Fibroblast of lung (primary cell): Measurements from ENCODE around the gene OR56A1. TPM values are rescaled to one million over a fixed set of nuclear protein-coding genes. Genes with fewer than 3 reads are reported as not detected.

Experiments used
- DNase-seq, 2 donors: peaks; one replicate each; pipeline versions ENCODE4 v3.0.0 to v3.0.0-alpha.2; 2010; ENCODE audit warnings: low read depth in 2 of 2
- H2AFZ ChIP-seq: 2 replicates; pipeline ENCODE4 v1.5.1; 2012; ENCODE audit warnings: low read length, control low read depth, inconsistent platforms
- H3K27ac ChIP-seq: 2 replicates; pipeline ENCODE4 v1.5.1; 2011; ENCODE audit warnings: low read length, control low read depth; ENCODE audit not compliant: insufficient read depth
- H3K27me3 ChIP-seq: 2 replicates; pipeline ENCODE4 v1.5.1; 2011; ENCODE audit warnings: mild to moderate bottlenecking, low read length; ENCODE audit not compliant: control insufficient read depth, insufficient read depth
- H3K36me3 ChIP-seq: 2 replicates; pipeline ENCODE4 v1.5.1; 2011; ENCODE audit warnings: low read length; ENCODE audit not compliant: control insufficient read depth, insufficient read depth
- H3K4me1 ChIP-seq: 2 replicates; pipeline ENCODE4 v1.5.1; 2011; ENCODE audit warnings: low read length; ENCODE audit not compliant: control insufficient read depth, insufficient read depth; ENCODE audit errors: extremely low read depth
- H3K4me2 ChIP-seq: 2 replicates; pipeline ENCODE4 v1.5.1; 2011; ENCODE audit warnings: low read length, control low read depth; ENCODE audit not compliant: insufficient read depth; ENCODE audit errors: extremely low read depth
- H3K4me3 ChIP-seq, 4 experiments: fragments of 200-600 bp in 1 of 4; sonication (generic) in 1 of 4; replicated peaks in 1 of 4; 2 replicates each; pipeline ENCODE4 v1.5.1; 2011 to 2016; ENCODE audit warnings: low read length in 4 of 4, low read depth in 3 of 4, mild to moderate bottlenecking in 3 of 4, control low read depth in 2 of 4, inconsistent platforms in 1 of 4, mixed read lengths in 1 of 4; ENCODE audit not compliant: insufficient read depth in 1 of 4; ENCODE audit errors: control extremely low read depth in 1 of 4
- H3K79me2 ChIP-seq: 2 replicates; pipeline ENCODE4 v1.5.1; 2012; ENCODE audit warnings: mild to moderate bottlenecking, low read length, inconsistent platforms; ENCODE audit not compliant: control insufficient read depth, insufficient read depth
- H3K9ac ChIP-seq: 2 replicates; pipeline ENCODE4 v1.5.1; 2011; ENCODE audit warnings: mild to moderate bottlenecking, low read length, control low read depth; ENCODE audit not compliant: insufficient read depth
- H3K9me3 ChIP-seq: 2 replicates; pipeline ENCODE4 v1.5.1; 2012; ENCODE audit warnings: low read depth, low read length; ENCODE audit not compliant: control insufficient read depth, insufficient read depth
- H4K20me1 ChIP-seq: 2 replicates; pipeline ENCODE4 v1.5.1; 2011; ENCODE audit warnings: low read length; ENCODE audit not compliant: control insufficient read depth, insufficient read depth; ENCODE audit errors: extremely low read depth
- CTCF ChIP-seq, 2 donors: IDR thresholded peaks in 1 of 2; conservative IDR thresholded peaks in 1 of 2; 1 replicate in 1 of 2; 2 replicates in 1 of 2; pipeline ENCODE4 v1.5.1; 2011 to 2012; ENCODE audit warnings: low read length in 2 of 2, control low read depth in 1 of 2, inconsistent platforms in 1 of 2, low read depth in 1 of 2, mild to moderate bottlenecking in 1 of 2
- EZH2 ChIP-seq: IDR thresholded peaks from 2 replicates; pipeline ENCODE4 v1.5.1; 2012; ENCODE audit warnings: low read length, control low read depth, mild to moderate bottlenecking; ENCODE audit errors: missing control alignments
- polyA plus RNA-seq, 2 donors: library from polyadenylated mRNA; depleted of rRNA in 1 of 2; stranded (reverse) in 1 of 2; unstranded in 1 of 2; fragments of >200 nt; gene quantifications; 2 replicates each; pipeline ENCODE4 v1.2.1, GENCODE V29; 2011 to 2012; ENCODE audit warnings: missing spikeins in 1 of 2
- total RNA-seq: library from RNA; depleted of rRNA; stranded (reverse); fragments of >200 nt; gene quantifications from 2 replicates; pipeline ENCODE4 v1.2.1, GENCODE V29; 2014

OR56A1 gene
- total and polyA plus RNA-seq, 2 donors (not counting 1 experiment from before 2014, with no cell fraction given): not detected

GRCh38 chr11:5973530-5973929 is 57.0 kb downstream of the OR56A1 start:
- H4K20me1 ChIP-seq: no peaks in the 10 kb centered on the region
- H3K4me1 ChIP-seq: no peaks in the 10 kb centered on the region
- H3K4me3 ChIP-seq: no peak overlapping the region
- no peaks in the 10 kb centered on the region for H3K36me3 ChIP-seq
- no peaks in the 10 kb centered on the region for H3K79me2 ChIP-seq
- no peak overlapping the region for H2AFZ ChIP-seq
- TF ChIP-seq EZH2: no peak
- TF ChIP-seq CTCF (conservative IDR thresholded peaks at IDR 0.05 in 1 of 2, IDR thresholded peaks at IDR 0.05 in 1 of 2; ENCODE audit: low read depth in 1 of 2, low read length in 2 of 2): no peak
- no peak overlapping the region for H3K27ac ChIP-seq
- H3K9me3 ChIP-seq: no peaks in the 10 kb centered on the region
- H3K4me2 ChIP-seq: no peak overlapping the region
- H3K27me3 ChIP-seq: no peaks in the 10 kb centered on the region
- no peak overlapping the region for H3K9ac ChIP-seq
- no peak for DNase-seq

Other genes with a start within 250 kb of the OR56A1 start
- gene OR52N5, start 247.4 kb downstream of the OR56A1 start, total RNA-seq: not detected in 2 replicates
- gene OR52N5, start 247.4 kb downstream of the OR56A1 start, polyA plus RNA-seq: not detected in 2 replicates
- not detected in 2 replicates for gene OR52N1, start 239.5 kb downstream of the OR56A1 start, total RNA-seq
- gene OR52N1, start 239.5 kb downstream of the OR56A1 start, polyA plus RNA-seq: not detected in 2 replicates
- not detected in 2 replicates for gene OR52N2, start 221.8 kb downstream of the OR56A1 start, total RNA-seq
- not detected in 2 replicates for gene OR52N2, start 221.8 kb downstream of the OR56A1 start, polyA plus RNA-seq
- under 0.01 TPM in 1 of 2 replicates, not detected in the other for gene OR52E6, start 188.9 kb downstream of the OR56A1 start, total RNA-seq
- not detected in 2 replicates for gene OR52E6, start 188.9 kb downstream of the OR56A1 start, polyA plus RNA-seq
- gene OR52E8, start 173.1 kb downstream of the OR56A1 start, total RNA-seq: not detected in 2 replicates
- not detected in 2 replicates for gene OR52E8, start 173.1 kb downstream of the OR56A1 start, polyA plus RNA-seq
- gene OR52E4, start 150.1 kb downstream of the OR56A1 start, total RNA-seq: not detected in 2 replicates
- gene OR52E4, start 150.1 kb downstream of the OR56A1 start, polyA plus RNA-seq: not detected in 2 replicates
- not detected in 2 replicates for gene OR52E5, start 137.6 kb downstream of the OR56A1 start, total RNA-seq
- not detected in 2 replicates for gene OR52E5, start 137.6 kb downstream of the OR56A1 start, polyA plus RNA-seq
- not detected in 2 replicates for gene OR56A3, start 88.5 kb downstream of the OR56A1 start, total RNA-seq
- gene OR56A3, start 88.5 kb downstream of the OR56A1 start, polyA plus RNA-seq: not detected in 2 replicates
- not detected in 2 replicates for gene OR56A5, start 62.3 kb downstream of the OR56A1 start, total RNA-seq
- gene OR56A5, start 62.3 kb downstream of the OR56A1 start, polyA plus RNA-seq: not detected in 2 replicates
- not detected in 2 replicates for gene OR52L1, start 43.8 kb downstream of the OR56A1 start, total RNA-seq
- not detected in 2 replicates for gene OR52L1, start 43.8 kb downstream of the OR56A1 start, polyA plus RNA-seq
- gene OR56A4, start 23.8 kb downstream of the OR56A1 start, total RNA-seq: not detected in 2 replicates
- not detected in 2 replicates for gene OR56A4, start 23.8 kb downstream of the OR56A1 start, polyA plus RNA-seq
- gene OR56B4, start 76.9 kb upstream of the OR56A1 start, total RNA-seq: not detected in 2 replicates
- gene OR56B4, start 76.9 kb upstream of the OR56A1 start, polyA plus RNA-seq: not detected in 2 replicates
- gene OR52B2, start 139.6 kb upstream of the OR56A1 start, total RNA-seq: not detected in 2 replicates
- not detected in 2 replicates for gene OR52B2, start 139.6 kb upstream of the OR56A1 start, polyA plus RNA-seq
- not detected in 2 replicates for gene OR52W1, start 168.5 kb upstream of the OR56A1 start, total RNA-seq
- not detected in 2 replicates for gene OR52W1, start 168.5 kb upstream of the OR56A1 start, polyA plus RNA-seq
- gene C11orf42, start 174.8 kb upstream of the OR56A1 start, total RNA-seq: not detected in 2 replicates
- not detected in 2 replicates for gene C11orf42, start 174.8 kb upstream of the OR56A1 start, polyA plus RNA-seq
- gene FHIP1B, start 203.9 kb upstream of the OR56A1 start, total RNA-seq: 6.9 and 15.4 TPM in 2 replicates
- gene FHIP1B, start 203.9 kb upstream of the OR56A1 start, polyA plus RNA-seq: 9.2 and 10.3 TPM in 2 replicates
- 0.17 TPM in 1 of 2 replicates, not detected in the other for gene CNGA4, start 208.3 kb upstream of the OR56A1 start, total RNA-seq
- 0.06 TPM in 1 of 2 replicates, not detected in the other for gene CNGA4, start 208.3 kb upstream of the OR56A1 start, polyA plus RNA-seq
- gene CCKBR, start 229.1 kb upstream of the OR56A1 start, total RNA-seq: not detected in 2 replicates
- not detected in 2 replicates for gene CCKBR, start 229.1 kb upstream of the OR56A1 start, polyA plus RNA-seq